Measurements from ENCODE around the gene STXBP4. TPM values are rescaled to one million over a fixed set of nuclear protein-coding genes. Genes with fewer than 3 reads are reported as not detected.

Gene STXBP4
- total and polyA plus RNA-seq, 7 donors = 0.53 to 4.1 (median 2.3) TPM

DNA sequence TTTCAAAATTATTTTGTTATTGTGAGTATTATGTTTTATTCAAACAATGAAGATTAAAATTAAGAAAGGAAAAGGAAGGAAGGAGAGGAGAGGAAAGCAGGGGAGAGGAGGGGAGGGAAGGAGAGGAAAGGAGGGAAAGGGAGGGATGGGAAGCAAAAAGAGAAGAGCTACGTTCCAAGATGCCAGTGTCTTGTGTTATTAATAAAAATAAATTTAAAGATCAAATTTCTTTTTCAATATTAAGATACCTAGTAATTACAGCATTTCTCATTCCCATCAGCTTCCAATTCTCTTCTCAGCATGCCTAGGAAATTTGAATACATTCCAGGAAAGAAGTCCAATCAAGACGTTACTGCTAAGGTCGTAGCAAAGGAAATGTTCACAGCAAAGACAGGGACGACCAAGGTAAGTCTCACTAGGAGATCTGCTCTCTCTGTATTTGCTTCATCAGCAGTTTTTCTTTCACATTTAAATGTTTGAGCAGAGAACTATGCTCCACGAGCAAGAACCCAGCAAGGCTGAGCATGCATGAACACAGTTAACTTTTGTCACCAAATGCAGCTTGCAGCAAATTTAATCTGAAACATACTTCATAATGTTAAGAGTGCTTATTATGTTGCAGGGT is 232.9 kb downstream of the STXBP4 start:
- TF ChIP-seq, protein P1, sequence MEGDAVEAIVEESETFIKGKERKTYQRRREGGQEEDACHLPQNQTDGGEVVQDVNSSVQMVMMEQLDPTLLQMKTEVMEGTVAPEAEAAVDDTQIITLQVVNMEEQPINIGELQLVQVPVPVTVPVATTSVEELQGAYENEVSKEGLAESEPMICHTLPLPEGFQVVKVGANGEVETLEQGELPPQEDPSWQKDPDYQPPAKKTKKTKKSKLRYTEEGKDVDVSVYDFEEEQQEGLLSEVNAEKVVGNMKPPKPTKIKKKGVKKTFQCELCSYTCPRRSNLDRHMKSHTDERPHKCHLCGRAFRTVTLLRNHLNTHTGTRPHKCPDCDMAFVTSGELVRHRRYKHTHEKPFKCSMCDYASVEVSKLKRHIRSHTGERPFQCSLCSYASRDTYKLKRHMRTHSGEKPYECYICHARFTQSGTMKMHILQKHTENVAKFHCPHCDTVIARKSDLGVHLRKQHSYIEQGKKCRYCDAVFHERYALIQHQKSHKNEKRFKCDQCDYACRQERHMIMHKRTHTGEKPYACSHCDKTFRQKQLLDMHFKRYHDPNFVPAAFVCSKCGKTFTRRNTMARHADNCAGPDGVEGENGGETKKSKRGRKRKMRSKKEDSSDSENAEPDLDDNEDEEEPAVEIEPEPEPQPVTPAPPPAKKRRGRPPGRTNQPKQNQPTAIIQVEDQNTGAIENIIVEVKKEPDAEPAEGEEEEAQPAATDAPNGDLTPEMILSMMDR (IDR thresholded peaks at IDR 0.05) = no peak
- DNase-seq (no peak), ATAC-seq (no peak)
- Histone ChIP-seq H3K4me1 (no peaks in the 10 kb centered on the region), H3K27ac (no peak overlapping the region), H3K9me3 (no peaks in the 10 kb centered on the region), H3K4me3 (no peak overlapping the region), H3K36me3 (ENCODE audit: insufficient read depth in 1 of 2, low read depth in 1 of 2) (no peaks in the 10 kb centered on the region), H3K27me3 (ENCODE audit: insufficient read depth in 3 of 3, low read length in 2 of 3) (peaks cover 0 to 3% (median 0%) of the 10 kb centered on the region in 3 donors)
- intact Hi-C loops (cut with DNase I) = no loop called here
- WGBS, 3 donors = 5 to 9% (median 8%) methylated on average over 5 of the region's 5 CpGs

DNA sequence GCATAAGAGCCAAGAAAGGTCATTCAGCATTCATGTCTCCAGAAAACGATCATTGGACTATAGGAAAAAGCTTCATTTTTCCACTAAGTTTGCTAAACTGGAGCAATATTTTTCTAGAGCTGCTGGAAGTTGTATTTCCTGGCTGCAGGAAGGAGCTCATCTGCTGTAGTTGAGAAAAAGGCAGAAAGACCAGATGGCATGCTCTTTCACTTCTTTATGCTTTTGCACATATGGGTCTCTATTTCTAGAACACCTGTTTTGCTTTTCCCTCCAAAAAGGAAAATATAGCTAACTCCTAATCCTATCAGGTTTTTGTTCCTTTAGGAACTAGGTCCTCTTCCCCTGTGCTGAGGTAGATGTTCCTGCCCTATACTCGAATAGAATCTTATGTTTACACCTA is 234.3 kb downstream of the STXBP4 start:
- Histone ChIP-seq H3K36me3 (ENCODE audit: insufficient read depth in 1 of 2, low read depth in 1 of 2) (no peaks in the 10 kb centered on the region), H3K9me3 (no peaks in the 10 kb centered on the region), H3K27ac (no peak overlapping the region), H3K4me1 (no peaks in the 10 kb centered on the region), H3K4me3 (no peak overlapping the region), H3K27me3 (ENCODE audit: insufficient read depth in 3 of 3, low read length in 2 of 3) (no peaks in the 10 kb centered on the region)
- no peak for ATAC-seq
- TF ChIP-seq, protein P1 (IDR thresholded peaks at IDR 0.05) = no peak
- intact Hi-C loops (cut with DNase I) = no loop called here
- DNase-seq = no peak
- 85 to 90% (median 89%) methylated on average over 2 of the region's 2 CpGs for WGBS, 3 donors

DNA sequence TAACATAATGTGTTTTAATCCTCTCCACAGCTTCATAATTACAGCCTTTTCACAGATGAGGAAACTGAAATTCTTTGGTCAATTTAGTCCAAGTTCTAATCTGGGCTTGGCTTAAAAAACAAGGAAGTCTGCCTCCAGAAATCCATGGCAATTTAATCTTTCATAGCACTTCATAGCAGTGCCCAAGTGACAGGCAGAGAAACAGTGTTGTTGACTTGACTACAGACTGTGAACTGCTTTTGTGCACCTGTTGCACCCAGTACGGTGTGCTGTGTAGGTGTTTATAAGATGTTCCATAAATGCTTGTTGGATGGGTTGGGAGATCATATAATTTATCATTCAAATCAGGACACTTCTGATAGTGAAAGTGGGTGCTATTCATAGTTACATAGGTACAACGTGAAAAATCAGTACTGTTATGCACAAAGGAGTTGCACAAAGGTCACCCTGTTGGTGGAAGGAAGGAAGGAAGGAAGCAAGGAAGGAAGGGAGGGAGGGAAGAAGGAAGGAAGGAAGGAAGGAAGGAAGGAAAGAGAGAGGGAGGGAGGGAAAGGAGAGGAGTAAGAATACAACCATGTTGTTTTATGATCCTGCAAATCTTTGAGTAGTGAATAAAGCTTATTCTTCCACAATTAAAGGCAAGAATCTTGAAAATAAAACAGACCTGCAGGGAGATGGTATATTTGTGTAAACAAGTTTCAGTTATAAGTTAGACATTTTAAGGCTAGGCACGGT is 239.7 kb downstream of the STXBP4 start:
- H3K4me3 ChIP-seq = no peak overlapping the region
- H3K4me1 ChIP-seq = no peaks in the 10 kb centered on the region
- intact Hi-C loops (cut with DNase I) = no loop called here
- TF ChIP-seq, protein P1 (IDR thresholded peaks at IDR 0.05) = no peak
- H3K27me3 ChIP-seq (ENCODE audit: insufficient read depth in 3 of 3, low read length in 2 of 3) = no peaks in the 10 kb centered on the region
- ATAC-seq (no peak), DNase-seq (no peak)
- no peaks in the 10 kb centered on the region for H3K36me3 ChIP-seq (ENCODE audit: insufficient read depth in 1 of 2, low read depth in 1 of 2)
- 53 to 68% (median 61%) methylated on average over 3 of the region's 3 CpGs for WGBS, 3 donors
- no peak overlapping the region for H3K27ac ChIP-seq
- no peaks in the 10 kb centered on the region for H3K9me3 ChIP-seq

DNA sequence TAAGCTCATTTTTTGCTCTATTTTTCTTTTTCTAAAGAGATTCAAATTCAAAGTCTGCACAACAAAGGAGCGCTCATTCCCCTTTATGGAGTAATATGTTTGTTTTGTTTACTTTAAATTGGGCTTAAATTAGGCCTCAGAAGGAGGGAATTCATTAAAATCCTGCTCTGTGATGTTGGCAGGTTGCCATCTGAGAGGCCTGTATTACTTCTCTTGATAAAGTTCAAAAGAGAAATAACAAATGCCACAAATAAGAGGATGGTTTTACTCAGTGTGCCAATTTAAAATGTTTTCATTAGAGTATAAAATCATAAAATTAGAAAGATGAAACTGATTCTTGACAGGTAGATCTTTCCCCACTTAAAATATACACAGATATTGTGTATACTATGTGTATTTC is 241.7 kb downstream of the STXBP4 start:
- DNase-seq = no peak

More for the DNA sequence above, 241.7 kb downstream of the STXBP4 start:
- Histone ChIP-seq H3K36me3 (ENCODE audit: insufficient read depth in 1 of 2, low read depth in 1 of 2) (no peaks in the 10 kb centered on the region), H3K4me1 (no peaks in the 10 kb centered on the region), H3K9me3 (no peaks in the 10 kb centered on the region), H3K4me3 (no peak overlapping the region), H3K27me3 (ENCODE audit: insufficient read depth in 3 of 3, low read length in 2 of 3) (no peaks in the 10 kb centered on the region), H3K27ac (no peak overlapping the region)
- 89 to 100% (median 93%) methylated on average over 1 of the region's 1 CpG for WGBS, 3 donors
- intact Hi-C loops (cut with DNase I) = no loop called here
- ATAC-seq = no peak
- TF ChIP-seq, protein P1 (IDR thresholded peaks at IDR 0.05) = no peak
